Myocyte (in vitro differentiated cells): ENCODE measurements around the gene NECAB2. TPM values are rescaled to one million over a fixed set of nuclear protein-coding genes. Genes with fewer than 3 reads are reported as not detected.
A peak's percentile ranks its signal among the peaks of the same experiment; 100 is the strongest.

Experiments used
- DNase-seq: peaks from one replicate; pipeline ENCODE4 v3.0.0-alpha.2; 2012; ENCODE audit warnings: low read depth
- polyA plus RNA-seq: library from polyadenylated mRNA; unstranded; fragments of >200 nt; gene quantifications from one replicate; pipeline ENCODE4 v1.2.1, GENCODE V29; 2012; ENCODE audit warnings: missing spikeins
- total RNA-seq: library from RNA; depleted of rRNA; stranded (reverse); fragments of >200 nt; gene quantifications from 2 replicates; pipeline ENCODE4 v1.2.3, GENCODE V29; 2014

Gene NECAB2
- total RNA-seq: 0.16 TPM in 1 of 2 replicates, not detected in the other
- polyA plus RNA-seq: 0.39 TPM

- peak; percentile 43 for DNase-seq
Observed at GRCh38 chr16:83967838-83968305, at the start of gene NECAB2. TSS of gene NECAB2 (plus strand) at chr16:83968244. CDS start at chr16:83968649, 405 bp downstream.

- no peak for DNase-seq
Observed at GRCh38 chr16:83920894-83921491, 47.1 kb upstream of the NECAB2 start.

- no peak for DNase-seq
Observed at GRCh38 chr16:83923581-83924365, 44.3 kb upstream of the NECAB2 start.

GRCh38 chr16:83924686-83925085 lies 43.4 kb upstream of the NECAB2 start:
- DNase-seq: no peak

GRCh38 chr16:83925095-83925905 lies 42.7 kb upstream of the NECAB2 start:
- DNase-seq: no peak

- no peak for DNase-seq
Observed at GRCh38 chr16:83925957-83926725, 41.9 kb upstream of the NECAB2 start.

GRCh38 chr16:83926726-83927397 lies 41.2 kb upstream of the NECAB2 start:
- DNase-seq: peak; percentile 81

GRCh38 chr16:83928341-83929055 lies 39.5 kb upstream of the NECAB2 start:
- peak; percentile 26 for DNase-seq

- DNase-seq: no peak
Observed at GRCh38 chr16:83929811-83930555, 38.1 kb upstream of the NECAB2 start.

- no peak for DNase-seq
Observed at GRCh38 chr16:83930730-83931500, 37.1 kb upstream of the NECAB2 start.

- no peak for DNase-seq
Observed at GRCh38 chr16:83931556-83931955, 36.5 kb upstream of the NECAB2 start.

GRCh38 chr16:83932304-83932703 lies 35.7 kb upstream of the NECAB2 start:
- DNase-seq: no peak

GRCh38 chr16:83932955-83933673 lies 34.9 kb upstream of the NECAB2 start:
- DNase-seq: peak; percentile 14

GRCh38 chr16:83933885-83934683 lies 34.0 kb upstream of the NECAB2 start:
- no peak for DNase-seq

- peak; percentile 20 for DNase-seq
Observed at GRCh38 chr16:83934684-83934977, 33.4 kb upstream of the NECAB2 start.

- no peak for DNase-seq
Observed at GRCh38 chr16:83935005-83935857, 32.8 kb upstream of the NECAB2 start.
